H1 (cell line): ENCODE data around the gene CCSAP. TPM values are rescaled to one million over a fixed set of nuclear protein-coding genes. Genes with fewer than 3 reads are reported as not detected.

Source experiments
- CTCF ChIA-PET: fragments of 300-600 bp; sonication (Branson Sonifier 250); formaldehyde crosslinking; loops from one replicate; lab custom pipeline; 2021; ENCODE audit not compliant: partially characterized antibody; lab: Charles Lee
- POLR2A ChIA-PET: fragments of 300-600 bp; sonication (Branson Sonifier 250); formaldehyde crosslinking; loops from one replicate; lab custom pipeline; 2021; ENCODE audit warnings: inconsistent platforms; ENCODE audit not compliant: partially characterized antibody; lab: Charles Lee
- DNase-seq, 2 experiments: peaks; one replicate each; pipeline versions ENCODE4 v3.0.0 to v3.0.0-alpha.2; 2010 to 2022; ENCODE audit warnings: low spot score in 2 of 2, low read depth in 1 of 2, mixed read lengths in 1 of 2
- FAIRE-seq: peaks from 2 replicates; lab custom pipeline; 2011; peaks lifted over from hg19 to GRCh38; lab: Jason Lieb, UNC
- H2AFZ ChIP-seq: 2 replicates; pipeline ENCODE4 v1.8.1; 2012; ENCODE audit warnings: low read length, inconsistent platforms
- H2AK5ac ChIP-seq: 2 replicates; pipeline ENCODE4 v1.6.1; 2013; ENCODE audit warnings: low read depth, low read length
- H2BK120ac ChIP-seq: replicated peaks from 2 replicates; pipeline ENCODE3; 2013; ENCODE audit warnings: low read depth, low read length, inconsistent platforms
- H2BK12ac ChIP-seq: 2 replicates; pipeline ENCODE4 v1.6.1; 2013; ENCODE audit warnings: low read depth, low read length
- H2BK15ac ChIP-seq: 2 replicates; pipeline ENCODE4 v1.6.1; 2013; ENCODE audit warnings: low read length
- H2BK20ac ChIP-seq: 2 replicates; pipeline ENCODE4 v1.6.1; 2013; ENCODE audit warnings: low read length
- H2BK5ac ChIP-seq: 2 replicates; pipeline ENCODE4 v1.6.1; 2013; ENCODE audit warnings: low read depth, low read length
- H3K14ac ChIP-seq: 2 replicates; pipeline ENCODE4 v1.6.1; 2013; ENCODE audit warnings: inconsistent platforms; ENCODE audit not compliant: insufficient read length
- H3K18ac ChIP-seq: 2 replicates; pipeline ENCODE4 v1.6.1; 2013; ENCODE audit warnings: low read length; ENCODE audit errors: extremely low read depth
- H3K23ac ChIP-seq: 2 replicates; pipeline ENCODE4 v1.6.1; 2013; ENCODE audit warnings: inconsistent platforms; ENCODE audit not compliant: insufficient read length
- H3K23me2 ChIP-seq: 2 replicates; pipeline ENCODE4 v1.6.1; 2013; ENCODE audit warnings: low read depth, low read length
- H3K27ac ChIP-seq: 2 replicates; pipeline ENCODE4 v1.6.1; 2011; ENCODE audit warnings: low read depth, low read length, inconsistent platforms
- H3K27me3 ChIP-seq, 4 experiments: replicated peaks in 1 of 4; 1 replicate in 1 of 4; 2 replicates in 3 of 4; pipeline versions ENCODE4 v1.6.1 to v1.8.1; 2011 to 2013; ENCODE audit warnings: low read length in 3 of 4, mild to moderate bottlenecking in 3 of 4, inconsistent platforms in 2 of 4, mixed read lengths in 2 of 4, moderate library complexity in 1 of 4; ENCODE audit not compliant: control insufficient read depth in 3 of 4, insufficient read depth in 3 of 4; ENCODE audit errors: extremely low read depth in 1 of 4
- H3K36me3 ChIP-seq, 4 experiments: 2 replicates each; pipeline versions ENCODE4 v1.6.1 to v1.8.1; 2011 to 2013; ENCODE audit warnings: mild to moderate bottlenecking in 4 of 4, low read length in 3 of 4, moderate library complexity in 2 of 4, control low read depth in 1 of 4, inconsistent platforms in 1 of 4; ENCODE audit not compliant: insufficient read depth in 4 of 4, control insufficient read depth in 2 of 4
- H3K4ac ChIP-seq: replicated peaks from 2 replicates; pipeline ENCODE3; 2013; ENCODE audit warnings: low read length, low read depth, mixed read lengths, inconsistent platforms; ENCODE audit not compliant: insufficient read length
- H3K4me1 ChIP-seq, 4 experiments: replicated peaks in 1 of 4; 1 replicate in 1 of 4; 2 replicates in 3 of 4; pipeline versions ENCODE4 v1.6.1 to v1.8.1; 2011 to 2013; ENCODE audit warnings: low read length in 3 of 4, inconsistent platforms in 2 of 4, mixed read lengths in 1 of 4; ENCODE audit not compliant: insufficient read depth in 4 of 4, control insufficient read depth in 3 of 4
- H3K4me2 ChIP-seq, 2 experiments: 2 replicates each; pipeline versions ENCODE4 v1.6.1 to v1.8.1; 2011 to 2013; ENCODE audit warnings: low read depth in 2 of 2, low read length in 2 of 2, control low read depth in 1 of 2, inconsistent platforms in 1 of 2, mild to moderate bottlenecking in 1 of 2; ENCODE audit not compliant: insufficient read depth in 1 of 2
- H3K4me3 ChIP-seq, 4 experiments: fragments of 200-600, 300-600 bp in 1 of 4; sonication (generic), shearing (Covaris generic), sonication (Bioruptor Twin) in 1 of 4; 2 replicates each; pipeline versions ENCODE4 v1.5.1 to v1.8.1; 2011 to 2016; ENCODE audit warnings: low read length in 4 of 4, low read depth in 3 of 4, control low read depth in 2 of 4, inconsistent platforms in 2 of 4, mild to moderate bottlenecking in 2 of 4, mixed read lengths in 1 of 4, moderate library complexity in 1 of 4; ENCODE audit not compliant: insufficient read depth in 2 of 4; ENCODE audit errors: extremely low read depth in 1 of 4
- H3K56ac ChIP-seq: replicated peaks from 2 replicates; pipeline ENCODE3; 2013; ENCODE audit warnings: low read depth, mild to moderate bottlenecking, mixed read lengths, low read length, inconsistent platforms; ENCODE audit not compliant: insufficient read length
- H3K79me1 ChIP-seq: 2 replicates; pipeline ENCODE4 v1.6.1; 2013; ENCODE audit warnings: low read depth, low read length, control low read depth
- H3K79me2 ChIP-seq, 2 experiments: 2 replicates each; pipeline versions ENCODE4 v1.6.1 to v1.8.1; 2012 to 2013; ENCODE audit warnings: low read length in 2 of 2, mild to moderate bottlenecking in 2 of 2, inconsistent platforms in 1 of 2; ENCODE audit not compliant: insufficient read depth in 2 of 2, control insufficient read depth in 1 of 2
- H3K9ac ChIP-seq, 4 experiments: replicated peaks in 1 of 4; 1 replicate in 1 of 4; 2 replicates in 3 of 4; pipeline versions ENCODE4 v1.6.1 to v1.8.1; 2011 to 2013; ENCODE audit warnings: low read depth in 3 of 4, low read length in 3 of 4, control low read depth in 2 of 4, mild to moderate bottlenecking in 2 of 4, moderate library complexity in 2 of 4, inconsistent platforms in 1 of 4; ENCODE audit errors: extremely low read depth in 1 of 4
- H3K9me3 ChIP-seq, 2 experiments: 2 replicates each; pipeline versions ENCODE4 v1.6.1 to v1.8.1; 2012 to 2013; ENCODE audit warnings: mild to moderate bottlenecking in 2 of 2, moderate library complexity in 2 of 2, control low read depth in 1 of 2, inconsistent platforms in 1 of 2, low read depth in 1 of 2, low read length in 1 of 2, mixed read lengths in 1 of 2; ENCODE audit not compliant: insufficient read depth in 2 of 2
- H4K20me1 ChIP-seq, 2 experiments: replicated peaks in 1 of 2; 2 replicates each; pipeline versions ENCODE3 to v1.8.1; 2011 to 2013; ENCODE audit warnings: inconsistent platforms in 2 of 2, low read length in 2 of 2, mild to moderate bottlenecking in 1 of 2; ENCODE audit not compliant: insufficient read depth in 2 of 2, control insufficient read depth in 1 of 2
- H4K5ac ChIP-seq: 2 replicates; pipeline ENCODE4 v1.6.1; 2013; ENCODE audit warnings: low read length, low read depth, mixed read lengths, inconsistent platforms; ENCODE audit not compliant: insufficient read length
- H4K8ac ChIP-seq: 2 replicates; pipeline ENCODE4 v1.8.0; 2013; ENCODE audit warnings: mild to moderate bottlenecking, moderate library complexity, low read length, inconsistent platforms; ENCODE audit not compliant: insufficient read depth; ENCODE audit errors: extremely low read depth
- H4K91ac ChIP-seq: replicated peaks from 2 replicates; pipeline ENCODE3; 2013; ENCODE audit warnings: low read length, mixed read lengths, inconsistent platforms; ENCODE audit not compliant: insufficient read length
- CTCF ChIP-seq, 3 experiments: IDR thresholded peaks; 1 replicate in 2 of 3; 2 replicates in 1 of 3; pipeline versions ENCODE4 v1.5.1 to v1.6.1; 2011; ENCODE audit warnings: low read length in 3 of 3, mild to moderate bottlenecking in 3 of 3, inconsistent platforms in 2 of 3, low read depth in 1 of 3, moderate library complexity in 1 of 3; ENCODE audit not compliant: insufficient read depth in 1 of 3; ENCODE audit errors: control extremely low read depth in 1 of 3
- KDM1A ChIP-seq: fragments of 200-600, 300-600 bp; sonication (generic); IDR thresholded peaks from 2 replicates; pipeline ENCODE4 v1.7.1; 2016; ENCODE audit warnings: mild to moderate bottlenecking, low read length, borderline replicate concordance
- polyA plus RNA-seq, 7 experiments: library from polyadenylated mRNA; depleted of rRNA in 3 of 7; stranded (reverse) in 5 of 7; unstranded in 2 of 7; fragments of >200 nt in 5 of 7; fragments of 200-250 nt in 2 of 7; gene quantifications; 1 replicate in 5 of 7; 2 replicates in 1 of 7; 4 replicates in 1 of 7; pipeline versions ENCODE4 v1.2.1 to v1.2.3, GENCODE V29; 2011 to 2013; ENCODE audit warnings: missing spikeins in 2 of 7, mixed read lengths in 2 of 7
- total RNA-seq: library from RNA; stranded (reverse); fragmentation: NEBNext Ultra II Directional; extraction: Animal tissue kit (Norgen Biotek cat#: 25700); gene quantifications from 2 replicates; pipeline ENCODE4 v1.2.1, GENCODE V29; 2021

Gene CCSAP
- total and polyA plus RNA-seq, 2 of the 8 experiments (the other 6 are each of a cell fraction or from before 2014, with no cell fraction given): 3.5 to 17.2 TPM

- H4K8ac ChIP-seq: no peak overlapping the region
- H3K4me2 ChIP-seq: no peak overlapping the region
- H4K20me1 ChIP-seq: no peaks in the 10 kb centered on the region
- no peak overlapping the region for H3K56ac ChIP-seq
- H3K4ac ChIP-seq: no peak overlapping the region
- no peak overlapping the region for H3K27ac ChIP-seq
- H3K9ac ChIP-seq: no peak overlapping the region
- H3K36me3 ChIP-seq: no peaks in the 10 kb centered on the region
- ChIA-PET CTCF (no interaction called here), POLR2A (no interaction called here)
- no peak overlapping the region for H2BK20ac ChIP-seq
- H3K18ac ChIP-seq: no peak overlapping the region
- no peak for FAIRE-seq
- DNase-seq: no peak
- no peak overlapping the region for H2AK5ac ChIP-seq
- no peak overlapping the region for H2BK12ac ChIP-seq
- H3K14ac ChIP-seq: no peak overlapping the region
- H3K27me3 ChIP-seq: no peaks in the 10 kb centered on the region
- H3K9me3 ChIP-seq: peaks cover 4 to 5% of the 10 kb centered on the region in 2 experiments; a peak in 1 of 4 replicates
- no peak overlapping the region for H2BK15ac ChIP-seq
- TF ChIP-seq KDM1A (peak; percentile 89), CTCF (IDR thresholded peaks at IDR 0.05; ENCODE audit: control extremely low read depth in 1 of 3, insufficient read depth in 1 of 3, low read depth in 1 of 3, low read length in 3 of 3) (no peak)
- H3K4me3 ChIP-seq: no peak overlapping the region
- H3K79me1 ChIP-seq: no peaks in the 10 kb centered on the region
- no peaks in the 10 kb centered on the region for H3K4me1 ChIP-seq
- no peak overlapping the region for H4K5ac ChIP-seq
- no peak overlapping the region for H3K23ac ChIP-seq
- no peaks in the 10 kb centered on the region; the same call in 1 of the 2 replicates for H3K23me2 ChIP-seq
- no peaks in the 10 kb centered on the region for H3K79me2 ChIP-seq
- H4K91ac ChIP-seq: no peak overlapping the region
- H2BK5ac ChIP-seq: no peak overlapping the region
- H2BK120ac ChIP-seq: no peak overlapping the region
- no peak overlapping the region for H2AFZ ChIP-seq
These were observed 11.4 kb upstream of the CCSAP start for GRCh38 chr1:229354226-229354625.
